ENCODE results near the gene CCDC13.

DNA sequence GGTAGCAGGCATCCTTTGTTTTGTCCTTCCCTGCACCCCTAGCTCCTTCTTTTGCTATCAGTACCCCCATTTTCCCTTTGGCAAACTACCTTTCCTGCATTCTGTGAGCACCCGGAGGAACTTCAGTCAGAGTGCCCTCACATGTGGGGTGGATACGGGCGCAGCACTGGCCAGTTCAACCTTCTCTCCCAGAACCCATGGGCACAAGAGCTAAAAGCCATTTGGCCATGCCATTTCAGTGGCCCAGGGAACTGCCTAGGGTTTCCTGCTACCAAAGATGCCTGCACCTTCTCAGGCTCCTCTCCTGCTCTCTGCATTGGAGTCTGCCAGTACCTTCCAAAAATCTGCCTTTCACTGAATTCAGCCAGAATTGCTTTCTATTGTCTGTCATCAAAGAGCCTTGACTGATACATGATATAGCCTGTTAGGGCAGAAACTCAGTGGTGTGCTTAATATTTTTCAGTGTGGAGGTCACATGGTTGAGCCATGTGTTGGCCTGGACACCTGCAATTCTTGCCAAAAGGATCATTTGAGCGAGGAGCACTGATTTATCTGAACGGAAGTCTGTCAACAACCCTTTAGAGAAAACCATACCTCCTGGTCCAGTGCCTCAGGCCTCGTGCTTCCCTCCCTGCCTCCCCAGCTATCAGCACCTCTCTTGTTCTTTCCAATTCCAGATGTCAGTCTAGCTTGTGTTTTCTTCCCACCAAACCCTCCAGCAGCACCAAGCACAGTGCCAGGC is 43.5 kb downstream of the CCDC13 start:
- TF ChIP-seq EZH2 (conservative IDR thresholded peaks at IDR 0.05; ENCODE audit: low read depth, low read length): no peak
- TF ChIP-seq HNRNPUL1 (IDR thresholded peaks at IDR 0.05; ENCODE audit: low read depth, low read length): no peak
- TF ChIP-seq, protein P1, sequence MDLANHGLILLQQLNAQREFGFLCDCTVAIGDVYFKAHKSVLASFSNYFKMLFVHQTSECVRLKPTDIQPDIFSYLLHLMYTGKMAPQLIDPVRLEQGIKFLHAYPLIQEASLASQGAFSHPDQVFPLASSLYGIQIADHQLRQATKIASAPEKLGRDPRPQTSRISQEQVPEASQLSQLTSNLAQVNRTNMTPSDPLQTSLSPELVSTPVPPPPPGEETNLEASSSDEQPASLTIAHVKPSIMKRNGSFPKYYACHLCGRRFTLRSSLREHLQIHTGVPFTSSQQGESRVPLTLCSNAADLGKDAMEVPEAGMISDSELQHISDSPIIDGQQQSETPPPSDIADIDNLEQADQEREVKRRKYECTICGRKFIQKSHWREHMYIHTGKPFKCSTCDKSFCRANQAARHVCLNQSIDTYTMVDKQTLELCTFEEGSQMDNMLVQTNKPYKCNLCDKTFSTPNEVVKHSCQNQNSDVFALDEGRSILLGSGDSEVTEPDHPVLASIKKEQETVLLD (CRISPR knock-in tag; IDR thresholded peaks at IDR 0.05; ENCODE audit: low read depth): no peak
- no peak for TF ChIP-seq ZNF253 (CRISPR knock-in tag; IDR thresholded peaks at IDR 0.05; ENCODE audit: borderline replicate concordance)
- TF ChIP-seq JUND (CRISPR knock-in tag; IDR thresholded peaks at IDR 0.05): no peak
- no peak for TF ChIP-seq HNRNPL (IDR thresholded peaks at IDR 0.05; ENCODE audit: low read depth, low read length)
- no peak for TF ChIP-seq CBX5 (CRISPR knock-in tag; IDR thresholded peaks at IDR 0.05; ENCODE audit: borderline replicate concordance)
- no peak for TF ChIP-seq POLR2A (IDR thresholded peaks at IDR 0.05; ENCODE audit: insufficient read depth in 1 of 2, low read depth in 2 of 2, low read length in 2 of 2)
- TF ChIP-seq ZNF224 (CRISPR knock-in tag; IDR thresholded peaks at IDR 0.05): no peak

Measured in HepG2 (cell line).